ENCODE data around the gene PRRT4.

Gene PRRT4

DNA sequence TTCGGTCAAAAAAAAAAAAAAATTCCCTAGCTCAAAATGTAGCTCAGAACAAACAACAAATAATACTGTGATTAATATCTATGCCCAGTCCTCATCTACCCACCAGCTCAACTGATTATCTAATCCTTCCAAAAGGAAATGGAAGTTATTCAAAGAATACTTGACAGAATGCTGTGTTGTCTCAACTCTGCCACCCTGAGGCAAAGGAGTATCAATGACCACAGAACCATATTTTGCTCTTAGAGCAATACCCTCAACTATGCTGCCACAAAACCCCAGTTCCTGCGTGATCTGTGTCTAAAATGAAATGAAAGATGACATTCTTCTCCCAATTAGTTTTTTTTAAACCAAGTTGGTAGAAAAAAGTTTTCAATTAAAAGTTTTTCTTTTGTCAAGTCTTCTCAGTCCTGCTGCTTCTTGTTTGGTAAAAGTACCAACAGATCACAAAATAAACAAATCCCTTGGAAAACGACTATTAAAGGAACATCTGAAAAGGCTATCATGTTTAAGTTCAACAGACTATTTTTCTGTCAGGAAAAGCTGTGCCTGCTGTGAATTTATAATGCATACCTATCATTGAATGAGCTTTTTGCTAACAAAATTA, 39.3 kb downstream of the PRRT4 start:
- Histone ChIP-seq H2BK15ac (ENCODE audit: low read depth, poor library complexity, severe bottlenecking) (no peak overlapping the region), H3K9me3 (ENCODE audit: control insufficient read depth, low read length) (no peaks in the 10 kb centered on the region), H2BK5ac (ENCODE audit: low read depth, low read length, poor library complexity, severe bottlenecking) (no peak overlapping the region), H3K4me1 (ENCODE audit: control insufficient read depth, insufficient read depth, low read depth, low read length) (peaks cover 2% of the 10 kb centered on the region), H3K18ac (ENCODE audit: low read depth in 1 of 2, low read length in 2 of 2) (no peak overlapping the region), H3K23ac (ENCODE audit: low read length in 2 of 2) (no peak overlapping the region), H2BK12ac (ENCODE audit: low read length in 2 of 2) (no peak overlapping the region), H3K4me2 (ENCODE audit: low read length, poor library complexity, severe bottlenecking) (no peak overlapping the region), H3K9ac (ENCODE audit: low read length) (peak overlapping the region; percentile 80), H4K8ac (ENCODE audit: low read length) (no peak overlapping the region), H2AK5ac (ENCODE audit: low read length, severe bottlenecking) (no peak overlapping the region), H3K4me3 (ENCODE audit: insufficient read depth in 1 of 2, low read depth in 1 of 2, low read length in 2 of 2) (no peak overlapping the region), H2BK120ac (ENCODE audit: low read depth, low read length) (no peak overlapping the region), H3K36me3 (ENCODE audit: control insufficient read depth in 1 of 2, insufficient read depth in 2 of 2, low read depth in 1 of 2, low read length in 2 of 2) (peaks cover 27 to 81% of the 10 kb centered on the region in 2 experiments), H3K4ac (ENCODE audit: low read depth in 1 of 2, low read length in 2 of 2) (no peak overlapping the region), H2AFZ (ENCODE audit: low read depth, low read length) (no peak overlapping the region), H3K27ac (ENCODE audit: low read length, poor library complexity, severe bottlenecking) (no peak overlapping the region), H3K27me3 (ENCODE audit: control insufficient read depth in 1 of 2, insufficient read depth in 1 of 2, low read length in 2 of 2) (no peaks in the 10 kb centered on the region), H3K79me1 (replicated peaks; ENCODE audit: low read length, poor library complexity, severe bottlenecking) (peaks cover 2% of the 10 kb centered on the region), H4K91ac (ENCODE audit: low read length) (no peak overlapping the region), H3K14ac (ENCODE audit: low read length in 2 of 2) (no peak overlapping the region)
- DNase-seq = peak; percentile 51
- whole genome bisulfite sequencing = 96% methylated on average over 1 of the region's 3 CpGs

DNA sequence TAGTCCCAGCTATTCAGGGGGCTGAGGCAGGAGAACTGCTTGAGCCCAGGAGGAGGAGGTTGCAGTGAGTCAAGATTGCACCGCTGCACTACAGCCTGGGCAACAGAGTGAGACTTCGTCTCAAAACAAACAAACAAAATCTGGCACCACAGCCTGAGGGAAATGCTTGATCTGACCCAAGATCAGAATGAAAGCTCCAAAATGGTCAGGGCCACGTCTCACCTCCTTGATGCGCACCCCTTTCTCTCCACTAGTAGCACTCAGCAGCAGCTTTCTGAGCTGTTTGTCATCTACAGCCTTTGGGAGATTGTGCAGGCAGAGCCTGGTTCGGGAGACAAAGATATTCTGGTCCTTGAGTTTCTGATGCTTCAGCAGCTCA, 40.5 kb downstream of the PRRT4 start:
- Histone ChIP-seq H2AK5ac (ENCODE audit: low read length, severe bottlenecking) (no peak overlapping the region), H2BK12ac (ENCODE audit: low read length in 2 of 2) (no peak overlapping the region), H2AFZ (ENCODE audit: low read depth, low read length) (no peak overlapping the region), H3K9ac (ENCODE audit: low read length) (no peak overlapping the region), H3K27ac (ENCODE audit: low read length, poor library complexity, severe bottlenecking) (no peak overlapping the region), H2BK120ac (ENCODE audit: low read depth, low read length) (no peak overlapping the region), H3K14ac (ENCODE audit: low read length in 2 of 2) (no peak overlapping the region), H4K8ac (ENCODE audit: low read length) (no peak overlapping the region), H2BK15ac (ENCODE audit: low read depth, poor library complexity, severe bottlenecking) (no peak overlapping the region), H3K36me3 (ENCODE audit: control insufficient read depth in 1 of 2, insufficient read depth in 2 of 2, low read depth in 1 of 2, low read length in 2 of 2) (peaks cover 24 to 82% of the 10 kb centered on the region in 2 experiments), H3K4me1 (ENCODE audit: control insufficient read depth, insufficient read depth, low read depth, low read length) (peaks cover 2% of the 10 kb centered on the region), H3K4me3 (ENCODE audit: insufficient read depth in 1 of 2, low read depth in 1 of 2, low read length in 2 of 2) (no peak overlapping the region), H3K4me2 (ENCODE audit: low read length, poor library complexity, severe bottlenecking) (no peak overlapping the region), H3K18ac (ENCODE audit: low read depth in 1 of 2, low read length in 2 of 2) (no peak overlapping the region), H3K9me3 (ENCODE audit: control insufficient read depth, low read length) (no peaks in the 10 kb centered on the region), H3K23ac (ENCODE audit: low read length in 2 of 2) (no peak overlapping the region), H3K27me3 (ENCODE audit: control insufficient read depth in 1 of 2, insufficient read depth in 1 of 2, low read length in 2 of 2) (no peaks in the 10 kb centered on the region), H2BK5ac (ENCODE audit: low read depth, low read length, poor library complexity, severe bottlenecking) (no peak overlapping the region), H4K91ac (ENCODE audit: low read length) (no peak overlapping the region), H3K79me1 (replicated peaks; ENCODE audit: low read length, poor library complexity, severe bottlenecking) (peaks cover 2% of the 10 kb centered on the region), H3K4ac (ENCODE audit: low read depth in 1 of 2, low read length in 2 of 2) (no peak overlapping the region)
- no peak for DNase-seq
- 90% methylated on average over 5 of the region's 5 CpGs for WGBS

DNA sequence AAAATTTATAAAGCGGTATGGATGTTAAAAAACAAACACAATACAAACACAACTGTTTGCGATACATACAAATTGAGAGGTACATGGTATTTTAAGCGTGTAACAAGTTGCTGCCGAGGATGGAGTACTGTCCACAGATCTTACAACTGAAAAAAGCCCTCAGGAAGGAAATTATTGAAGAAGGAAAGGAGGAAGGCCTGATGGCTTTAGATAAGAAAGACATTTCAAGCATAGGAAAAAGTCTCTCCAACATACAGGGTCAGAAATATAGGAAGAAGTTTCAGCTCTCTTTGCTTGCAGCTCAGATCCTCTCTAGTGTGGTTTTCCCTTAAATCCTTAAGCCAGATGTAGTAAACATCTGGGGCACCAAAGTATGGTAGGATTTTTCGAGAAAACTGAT, 42.8 kb downstream of the PRRT4 start:
- H3K14ac ChIP-seq (ENCODE audit: low read length in 2 of 2) = no peak overlapping the region
- WGBS = 98% methylated on average over 4 of the region's 5 CpGs
- H3K4me2 ChIP-seq (ENCODE audit: low read length, poor library complexity, severe bottlenecking) = no peak overlapping the region

DNA sequence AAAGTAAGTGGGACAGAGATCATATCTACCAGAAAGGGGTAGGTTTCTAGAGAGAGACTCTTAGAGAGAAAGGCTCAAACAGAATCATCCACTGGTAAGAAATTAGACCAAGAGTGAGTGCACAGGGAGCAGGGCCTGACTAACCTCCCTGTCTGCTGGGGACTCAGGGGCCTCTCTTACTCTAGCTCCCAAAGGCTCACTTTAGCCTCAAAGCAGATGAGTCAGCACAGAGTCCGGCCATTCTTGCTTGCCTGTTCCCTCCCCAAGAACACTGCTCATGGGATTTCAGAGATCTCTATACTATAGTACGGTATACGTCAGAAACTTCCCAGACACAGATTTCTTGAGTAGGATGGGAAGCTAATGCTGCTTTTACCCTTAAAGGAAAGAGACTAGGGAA, 50.5 kb downstream of the PRRT4 start:
- no peak overlapping the region for H4K91ac ChIP-seq (ENCODE audit: low read length)
- no peaks in the 10 kb centered on the region for H3K4me1 ChIP-seq (ENCODE audit: control insufficient read depth, insufficient read depth, low read depth, low read length)
- no peak overlapping the region for H3K14ac ChIP-seq (ENCODE audit: low read length in 2 of 2)
- H3K27me3 ChIP-seq (ENCODE audit: control insufficient read depth in 1 of 2, insufficient read depth in 1 of 2, low read length in 2 of 2) = no peaks in the 10 kb centered on the region
- no peak overlapping the region for H3K9ac ChIP-seq (ENCODE audit: low read length)
- no peak overlapping the region for H2BK5ac ChIP-seq (ENCODE audit: low read depth, low read length, poor library complexity, severe bottlenecking)
- peak overlapping the region in 1 of 2 experiments; percentile 16 for H3K4me3 ChIP-seq (ENCODE audit: insufficient read depth in 1 of 2, low read depth in 1 of 2, low read length in 2 of 2)
- H3K23ac ChIP-seq (ENCODE audit: low read length in 2 of 2) = no peak overlapping the region
- H2BK15ac ChIP-seq (ENCODE audit: low read depth, poor library complexity, severe bottlenecking) = no peak overlapping the region
- H2BK120ac ChIP-seq (ENCODE audit: low read depth, low read length) = no peak overlapping the region
- no peak overlapping the region for H4K8ac ChIP-seq (ENCODE audit: low read length)
- H2AK5ac ChIP-seq (ENCODE audit: low read length, severe bottlenecking) = no peak overlapping the region
- H3K36me3 ChIP-seq (ENCODE audit: control insufficient read depth in 1 of 2, insufficient read depth in 2 of 2, low read depth in 1 of 2, low read length in 2 of 2) = peaks cover 22 to 89% of the 10 kb centered on the region in 2 experiments
- 95% methylated on average over 3 of the region's 3 CpGs for WGBS
- DNase-seq = peak; percentile 16
- H3K4me2 ChIP-seq (ENCODE audit: low read length, poor library complexity, severe bottlenecking) = no peak overlapping the region
- no peak overlapping the region for H2AFZ ChIP-seq (ENCODE audit: low read depth, low read length)
- H3K79me1 ChIP-seq (replicated peaks; ENCODE audit: low read length, poor library complexity, severe bottlenecking) = peaks cover 4% of the 10 kb centered on the region
- no peak overlapping the region for H2BK12ac ChIP-seq (ENCODE audit: low read length in 2 of 2)
- no peak overlapping the region for H3K27ac ChIP-seq (ENCODE audit: low read length, poor library complexity, severe bottlenecking)
- H3K18ac ChIP-seq (ENCODE audit: low read depth in 1 of 2, low read length in 2 of 2) = no peak overlapping the region
- no peak overlapping the region for H3K4ac ChIP-seq (ENCODE audit: low read depth in 1 of 2, low read length in 2 of 2)
- H3K9me3 ChIP-seq (ENCODE audit: control insufficient read depth, low read length) = no peaks in the 10 kb centered on the region

More for the DNA sequence above, 42.8 kb downstream of the PRRT4 start:
- no peak overlapping the region for H3K4me3 ChIP-seq (ENCODE audit: insufficient read depth in 1 of 2, low read depth in 1 of 2, low read length in 2 of 2)
- no peak overlapping the region for H2BK15ac ChIP-seq (ENCODE audit: low read depth, poor library complexity, severe bottlenecking)
- no peak overlapping the region for H3K18ac ChIP-seq (ENCODE audit: low read depth in 1 of 2, low read length in 2 of 2)
- H3K9ac ChIP-seq (ENCODE audit: low read length) = no peak overlapping the region
- no peak for DNase-seq
- peaks cover 22 to 86% of the 10 kb centered on the region in 2 experiments for H3K36me3 ChIP-seq (ENCODE audit: control insufficient read depth in 1 of 2, insufficient read depth in 2 of 2, low read depth in 1 of 2, low read length in 2 of 2)
- no peak overlapping the region for H4K8ac ChIP-seq (ENCODE audit: low read length)
- H2BK12ac ChIP-seq (ENCODE audit: low read length in 2 of 2) = no peak overlapping the region
- H2AFZ ChIP-seq (ENCODE audit: low read depth, low read length) = no peak overlapping the region
- H3K27me3 ChIP-seq (ENCODE audit: control insufficient read depth in 1 of 2, insufficient read depth in 1 of 2, low read length in 2 of 2) = no peaks in the 10 kb centered on the region
- no peak overlapping the region for H2AK5ac ChIP-seq (ENCODE audit: low read length, severe bottlenecking)
- H3K4ac ChIP-seq (ENCODE audit: low read depth in 1 of 2, low read length in 2 of 2) = no peak overlapping the region
- H3K79me1 ChIP-seq (replicated peaks; ENCODE audit: low read length, poor library complexity, severe bottlenecking) = peaks cover 4% of the 10 kb centered on the region
- H4K91ac ChIP-seq (ENCODE audit: low read length) = no peak overlapping the region
- no peak overlapping the region for H2BK5ac ChIP-seq (ENCODE audit: low read depth, low read length, poor library complexity, severe bottlenecking)
- no peak overlapping the region for H3K23ac ChIP-seq (ENCODE audit: low read length in 2 of 2)
- H3K9me3 ChIP-seq (ENCODE audit: control insufficient read depth, low read length) = no peaks in the 10 kb centered on the region
- H2BK120ac ChIP-seq (ENCODE audit: low read depth, low read length) = no peak overlapping the region
- H3K4me1 ChIP-seq (ENCODE audit: control insufficient read depth, insufficient read depth, low read depth, low read length) = peaks cover 2% of the 10 kb centered on the region
- H3K27ac ChIP-seq (ENCODE audit: low read length, poor library complexity, severe bottlenecking) = no peak overlapping the region

All from mesenchymal stem cell (in vitro differentiated cells and primary cell).